Neural progenitor cell (in vitro differentiated cells): ENCODE results near the gene TOLLIP. TPM values are rescaled to one million over a fixed set of nuclear protein-coding genes. Genes with fewer than 3 reads are reported as not detected.

Experiments
- DNase-seq: peaks from one replicate; pipeline ENCODE4 v3.0.0-alpha.2; 2016; ENCODE audit warnings: low spot score
- H2AFZ ChIP-seq: fragments of 200-600 bp; sonication (generic); replicated peaks from 2 replicates; pipeline ENCODE4 v1.6.1; 2016; ENCODE audit warnings: antibody characterized with exemption
- H3F3A ChIP-seq: fragments of 200-600 bp; sonication (generic); 2 replicates; pipeline ENCODE4 v1.6.1; 2016; ENCODE audit warnings: antibody characterized with exemption, low read depth
- H3K27ac ChIP-seq: fragments of 200-600 bp; sonication (generic); 2 replicates; pipeline ENCODE4 v1.5.1; 2016; ENCODE audit warnings: mild to moderate bottlenecking
- H3K27me3 ChIP-seq: fragments of 200-600 bp; sonication (generic); 2 replicates; pipeline ENCODE4 v1.6.1; 2016; ENCODE audit warnings: mild to moderate bottlenecking, moderate library complexity
- H3K36me3 ChIP-seq: fragments of 200-600 bp; sonication (generic); 2 replicates; pipeline ENCODE4 v1.5.1; 2016
- H3K4me1 ChIP-seq: fragments of 200-600 bp; sonication (generic); 2 replicates; pipeline ENCODE4 v1.6.1; 2016; ENCODE audit warnings: mixed run types
- H3K4me2 ChIP-seq: fragments of 200-600 bp; sonication (generic); 2 replicates; pipeline ENCODE4 v1.6.1; 2016
- H3K4me3 ChIP-seq: fragments of 200-600 bp; sonication (generic); 2 replicates; pipeline ENCODE4 v1.5.1; 2016
- H3K79me2 ChIP-seq: fragments of 200-600 bp; sonication (generic); 2 replicates; pipeline ENCODE4 v1.6.1; 2016; ENCODE audit warnings: low read depth
- H3K9ac ChIP-seq: fragments of 200-600 bp; sonication (generic); 2 replicates; pipeline ENCODE4 v1.6.1; 2016
- H3K9me3 ChIP-seq: fragments of 200-600 bp; sonication (generic); 2 replicates; pipeline ENCODE4 v1.5.1; 2016; ENCODE audit warnings: low read depth
- H4K20me1 ChIP-seq: fragments of 200-600 bp; sonication (generic); 2 replicates; pipeline ENCODE4 v1.6.1; 2016; ENCODE audit warnings: low read depth
- H3K27ac Mint-ChIP-seq: 3 replicates; pipeline ENCODE4 v1.8.0; 2021; ENCODE audit warnings: mixed read lengths
- H3K27me3 Mint-ChIP-seq: 2 replicates; pipeline ENCODE4 v1.8.0; 2022; ENCODE audit warnings: low read depth, mild to moderate bottlenecking, inconsistent platforms, moderate library complexity, mixed read lengths; ENCODE audit not compliant: insufficient read depth
- H3K36me3 Mint-ChIP-seq: 3 replicates; pipeline ENCODE4 v1.8.0; 2021; ENCODE audit warnings: mixed read lengths
- H3K4me1 Mint-ChIP-seq: 3 replicates; pipeline ENCODE4 v1.8.0; 2021; ENCODE audit warnings: mixed read lengths
- H3K4me3 Mint-ChIP-seq: 3 replicates; pipeline ENCODE4 v1.8.0; 2021; ENCODE audit warnings: mild to moderate bottlenecking, moderate library complexity, mixed read lengths
- H3K9me3 Mint-ChIP-seq: 3 replicates; pipeline ENCODE4 v1.8.0; 2020; ENCODE audit warnings: mixed read lengths
- EZH2 ChIP-seq: fragments of 200-600 bp; sonication (generic); IDR thresholded peaks from 2 replicates; pipeline ENCODE4 v1.6.1; 2017; ENCODE audit warnings: antibody characterized with exemption, mild to moderate bottlenecking, moderate library complexity
- EZH2phosphoT487 ChIP-seq: fragments of 200-600 bp; sonication (generic); IDR thresholded peaks from 2 replicates; pipeline ENCODE4 v1.6.1; 2017; ENCODE audit warnings: antibody characterized with exemption
- total RNA-seq: library from RNA; depleted of rRNA; stranded (reverse); fragments of >200 nt; gene quantifications from 2 replicates; pipeline ENCODE4 v1.2.3, GENCODE V29; 2015; ENCODE audit warnings: low replicate concordance
- TF ChIP-seq, protein P1 (sequence below): fragments of 200-600 bp; sonication (generic); IDR thresholded peaks from 2 replicates; pipeline ENCODE4 v1.5.1; 2017; ENCODE audit warnings: antibody characterized with exemption, mild to moderate bottlenecking

TOLLIP gene
- total RNA-seq, 1 donor from 2014 or later, result 8.5 TPM

DNA sequence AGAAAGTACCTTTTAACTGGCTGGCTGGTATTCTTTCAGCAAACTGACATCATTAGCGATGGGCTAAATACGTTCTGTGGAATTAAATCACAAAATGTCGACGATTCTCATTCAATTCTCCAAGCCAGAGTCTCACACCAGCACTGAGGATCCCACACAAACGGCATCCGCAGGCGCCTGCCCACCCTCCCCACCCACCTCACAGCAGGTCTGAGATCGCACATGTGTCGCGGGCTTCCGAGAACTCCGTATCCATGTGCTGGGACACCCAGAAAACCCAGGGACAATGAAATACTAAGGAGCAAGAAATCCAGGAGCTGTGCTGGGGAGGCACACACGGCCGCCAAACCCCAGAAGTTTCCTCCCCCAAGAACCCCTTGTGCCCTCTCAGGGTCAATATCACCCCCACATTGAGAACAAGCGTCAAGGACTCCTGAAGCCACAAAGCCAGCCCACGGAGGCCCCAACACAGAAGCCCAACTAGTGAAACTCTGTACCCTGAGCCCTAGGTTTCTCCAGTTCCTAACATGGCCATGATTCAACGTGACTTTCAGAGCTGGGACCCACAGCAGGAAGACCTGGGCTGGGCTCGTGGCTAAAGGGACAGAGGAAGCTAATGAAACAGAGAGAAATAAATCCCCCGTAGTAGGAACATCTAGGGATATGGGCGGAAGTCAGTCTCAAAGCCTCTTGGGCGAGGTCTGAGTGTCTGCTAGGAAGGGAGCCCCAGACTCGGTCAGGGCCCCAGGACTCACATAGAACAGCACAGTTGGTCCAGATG, 8.0 kb downstream of the TOLLIP start:
- no peak overlapping the region for H3K27ac Mint-ChIP-seq

DNA sequence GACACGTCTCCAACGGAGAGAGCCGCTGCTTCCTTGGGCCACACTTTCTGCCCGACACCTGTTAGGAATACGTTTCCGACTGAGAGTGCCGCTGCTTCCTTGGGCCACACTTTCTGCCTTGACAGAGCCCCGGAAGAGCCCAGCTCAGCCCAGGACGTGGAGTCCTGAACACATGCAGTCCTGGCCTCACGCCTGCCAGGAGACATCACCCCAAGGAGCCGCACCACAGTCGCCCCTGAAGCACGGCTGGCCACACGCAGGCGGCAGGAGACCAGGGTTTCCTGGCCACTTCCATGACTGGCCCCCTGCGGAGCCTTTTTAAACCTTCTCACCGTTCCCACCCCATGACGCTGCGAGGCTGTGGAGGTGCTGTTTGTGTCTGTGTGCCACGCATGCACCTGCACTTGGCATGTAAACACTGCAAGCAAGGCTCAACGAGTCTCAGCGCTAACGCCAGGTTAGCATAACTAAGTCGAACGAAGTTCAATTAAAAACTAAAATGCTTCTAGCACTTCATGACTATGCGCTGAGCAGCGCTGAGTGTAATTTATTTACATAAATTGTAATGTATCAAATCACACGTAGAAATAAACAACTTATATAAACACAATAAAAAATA, 8.8 kb downstream of the TOLLIP start:
- no peaks in the 10 kb centered on the region for H3K36me3 ChIP-seq
- Mint-ChIP-seq H3K4me3 (no peak overlapping the region), H3K27me3 (peaks cover 3% of the 10 kb centered on the region), H3K9me3 (no peaks in the 10 kb centered on the region), H3K4me1 (peaks cover 25% of the 10 kb centered on the region), H3K36me3 (peaks cover 1% of the 10 kb centered on the region), H3K27ac (no peak overlapping the region)
- H3F3A ChIP-seq, result peaks cover 9% of the 10 kb centered on the region
- H3K4me1 ChIP-seq, result peaks cover 9% of the 10 kb centered on the region
- no peak for TF ChIP-seq EZH2phosphoT487
- TF ChIP-seq, protein P1, sequence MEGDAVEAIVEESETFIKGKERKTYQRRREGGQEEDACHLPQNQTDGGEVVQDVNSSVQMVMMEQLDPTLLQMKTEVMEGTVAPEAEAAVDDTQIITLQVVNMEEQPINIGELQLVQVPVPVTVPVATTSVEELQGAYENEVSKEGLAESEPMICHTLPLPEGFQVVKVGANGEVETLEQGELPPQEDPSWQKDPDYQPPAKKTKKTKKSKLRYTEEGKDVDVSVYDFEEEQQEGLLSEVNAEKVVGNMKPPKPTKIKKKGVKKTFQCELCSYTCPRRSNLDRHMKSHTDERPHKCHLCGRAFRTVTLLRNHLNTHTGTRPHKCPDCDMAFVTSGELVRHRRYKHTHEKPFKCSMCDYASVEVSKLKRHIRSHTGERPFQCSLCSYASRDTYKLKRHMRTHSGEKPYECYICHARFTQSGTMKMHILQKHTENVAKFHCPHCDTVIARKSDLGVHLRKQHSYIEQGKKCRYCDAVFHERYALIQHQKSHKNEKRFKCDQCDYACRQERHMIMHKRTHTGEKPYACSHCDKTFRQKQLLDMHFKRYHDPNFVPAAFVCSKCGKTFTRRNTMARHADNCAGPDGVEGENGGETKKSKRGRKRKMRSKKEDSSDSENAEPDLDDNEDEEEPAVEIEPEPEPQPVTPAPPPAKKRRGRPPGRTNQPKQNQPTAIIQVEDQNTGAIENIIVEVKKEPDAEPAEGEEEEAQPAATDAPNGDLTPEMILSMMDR, result no peak
- no peak for TF ChIP-seq EZH2
- no peak overlapping the region for H3K4me2 ChIP-seq
- H3K9ac ChIP-seq, result no peak overlapping the region
- H3K27ac ChIP-seq, result no peak overlapping the region
- no peaks in the 10 kb centered on the region for H3K27me3 ChIP-seq
- H3K4me3 ChIP-seq, result no peak overlapping the region
- peaks cover 48% of the 10 kb centered on the region for H3K79me2 ChIP-seq
- no peak for DNase-seq
- H4K20me1 ChIP-seq, result peaks cover 49% of the 10 kb centered on the region
- H2AFZ ChIP-seq, result no peak overlapping the region
- H3K9me3 ChIP-seq, result no peaks in the 10 kb centered on the region

More for the DNA sequence above, 8.0 kb downstream of the TOLLIP start:
- Histone ChIP-seq H2AFZ (no peak overlapping the region), H3K36me3 (no peaks in the 10 kb centered on the region), H3K4me1 (peaks cover 9% of the 10 kb centered on the region), H4K20me1 (peaks cover 52% of the 10 kb centered on the region), H3K9ac (no peak overlapping the region), H3K4me2 (no peak overlapping the region), H3K9me3 (no peaks in the 10 kb centered on the region), H3K27ac (no peak overlapping the region), H3F3A (peaks cover 9% of the 10 kb centered on the region), H3K79me2 (peaks cover 48% of the 10 kb centered on the region), H3K4me3 (no peak overlapping the region), H3K27me3 (no peaks in the 10 kb centered on the region)
- DNase-seq, result no peak
- H3K4me1 Mint-ChIP-seq, result peaks cover 25% of the 10 kb centered on the region
- H3K9me3 Mint-ChIP-seq, result no peaks in the 10 kb centered on the region
- H3K36me3 Mint-ChIP-seq, result peaks cover 1% of the 10 kb centered on the region
- H3K4me3 Mint-ChIP-seq, result no peak overlapping the region
- H3K27me3 Mint-ChIP-seq, result peaks cover 2% of the 10 kb centered on the region
- TF ChIP-seq EZH2, result no peak
- no peak for TF ChIP-seq EZH2phosphoT487
- TF ChIP-seq, protein P1, result no peak

DNA sequence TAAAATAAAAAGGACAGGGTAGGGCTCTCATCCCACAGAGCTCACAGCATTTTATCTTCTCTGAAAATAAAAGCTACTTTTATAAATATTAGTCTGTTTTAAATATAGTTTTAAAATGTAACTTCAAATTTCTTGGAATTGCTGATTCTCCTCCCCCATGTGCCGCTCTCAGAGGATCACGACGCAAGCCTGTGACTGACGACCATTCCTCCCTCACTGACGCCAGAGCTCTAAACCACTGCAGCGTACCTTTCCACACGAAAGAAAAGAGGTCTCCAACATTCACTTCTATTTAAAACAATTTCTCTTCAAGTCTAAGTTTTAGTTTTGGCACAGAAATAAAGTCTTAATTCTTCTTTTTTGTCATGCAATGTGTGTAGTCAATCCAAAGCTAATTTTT, 9.3 kb downstream of the TOLLIP start:
- Mint-ChIP-seq H3K27me3 (peaks cover 3% of the 10 kb centered on the region), H3K4me1 (peaks cover 25% of the 10 kb centered on the region), H3K4me3 (no peak overlapping the region), H3K27ac (no peak overlapping the region), H3K36me3 (peaks cover 1% of the 10 kb centered on the region), H3K9me3 (no peaks in the 10 kb centered on the region)
- Histone ChIP-seq H3K79me2 (peaks cover 48% of the 10 kb centered on the region), H3K27me3 (no peaks in the 10 kb centered on the region), H4K20me1 (peaks cover 49% of the 10 kb centered on the region), H3F3A (peaks cover 9% of the 10 kb centered on the region), H3K9me3 (no peaks in the 10 kb centered on the region), H3K4me1 (peaks cover 9% of the 10 kb centered on the region), H2AFZ (no peak overlapping the region), H3K36me3 (no peaks in the 10 kb centered on the region), H3K9ac (no peak overlapping the region), H3K27ac (no peak overlapping the region), H3K4me2 (no peak overlapping the region), H3K4me3 (no peak overlapping the region)
- no peak for DNase-seq
- no peak for TF ChIP-seq EZH2phosphoT487
- TF ChIP-seq, protein P1, result no peak
- TF ChIP-seq EZH2, result no peak
